ENCODE measurements around the gene RUSC1.

DNA sequence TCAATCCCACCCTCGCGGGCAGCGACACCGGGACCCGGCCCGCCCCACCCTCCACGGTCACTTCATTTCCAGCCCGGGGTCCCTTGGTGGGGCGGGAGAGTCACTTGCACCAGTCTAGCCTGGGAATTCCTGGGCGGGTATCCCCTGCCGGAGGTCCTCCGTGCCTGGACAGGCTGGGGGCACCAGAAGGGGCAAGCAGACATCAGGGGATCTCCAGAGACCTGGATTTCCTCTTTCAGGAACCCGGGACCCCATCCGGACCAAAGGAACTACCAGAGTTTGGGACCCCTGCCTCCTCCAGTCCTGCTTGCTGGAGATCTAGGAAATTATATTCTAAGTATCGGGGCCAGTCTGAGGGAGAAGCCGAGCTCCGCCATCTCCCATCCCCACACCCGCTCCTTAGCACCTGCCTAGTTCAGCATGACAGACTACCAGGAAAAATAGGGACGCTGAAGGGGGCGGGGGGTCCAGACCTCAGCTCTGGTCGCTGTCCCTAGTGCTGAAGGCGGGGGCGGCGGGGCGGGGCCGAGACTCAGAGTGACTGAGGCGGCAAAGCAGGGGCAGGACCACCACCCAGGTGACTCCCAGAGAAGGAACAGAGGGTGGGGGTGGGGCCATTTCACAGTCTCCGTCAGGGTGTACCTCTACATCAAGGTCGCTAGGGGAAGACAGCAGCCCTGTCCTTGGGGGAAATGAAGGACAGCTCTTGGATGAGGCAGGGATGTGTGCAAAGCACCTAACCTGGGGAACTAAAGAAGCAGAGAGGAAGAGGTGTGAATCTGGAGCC, 42.6 kb upstream of the RUSC1 start:
- TF ChIP-seq, protein P1, sequence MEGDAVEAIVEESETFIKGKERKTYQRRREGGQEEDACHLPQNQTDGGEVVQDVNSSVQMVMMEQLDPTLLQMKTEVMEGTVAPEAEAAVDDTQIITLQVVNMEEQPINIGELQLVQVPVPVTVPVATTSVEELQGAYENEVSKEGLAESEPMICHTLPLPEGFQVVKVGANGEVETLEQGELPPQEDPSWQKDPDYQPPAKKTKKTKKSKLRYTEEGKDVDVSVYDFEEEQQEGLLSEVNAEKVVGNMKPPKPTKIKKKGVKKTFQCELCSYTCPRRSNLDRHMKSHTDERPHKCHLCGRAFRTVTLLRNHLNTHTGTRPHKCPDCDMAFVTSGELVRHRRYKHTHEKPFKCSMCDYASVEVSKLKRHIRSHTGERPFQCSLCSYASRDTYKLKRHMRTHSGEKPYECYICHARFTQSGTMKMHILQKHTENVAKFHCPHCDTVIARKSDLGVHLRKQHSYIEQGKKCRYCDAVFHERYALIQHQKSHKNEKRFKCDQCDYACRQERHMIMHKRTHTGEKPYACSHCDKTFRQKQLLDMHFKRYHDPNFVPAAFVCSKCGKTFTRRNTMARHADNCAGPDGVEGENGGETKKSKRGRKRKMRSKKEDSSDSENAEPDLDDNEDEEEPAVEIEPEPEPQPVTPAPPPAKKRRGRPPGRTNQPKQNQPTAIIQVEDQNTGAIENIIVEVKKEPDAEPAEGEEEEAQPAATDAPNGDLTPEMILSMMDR (IDR thresholded peaks at IDR 0.05): peak in 1 of 3 donors; percentile 42
- no peak for TF ChIP-seq POLR2A (IDR thresholded peaks at IDR 0.05)

Measured in breast epithelium (tissue), 3 donors.